Measurements from ENCODE around the gene MYH6. TPM values are rescaled to one million over a fixed set of nuclear protein-coding genes. Genes with fewer than 3 reads are reported as not detected.

MYH6 gene
- total and polyA plus RNA-seq, 3 donors from 2014 or later: 0.12 to 0.44 (median 0.39) TPM

GRCh38 chr14:23361320-23361719 is 46.8 kb downstream of the MYH6 start:
- Histone ChIP-seq H3K9me3 (no peaks in the 10 kb centered on the region), H3K4me1 (peaks cover 9% of the 10 kb centered on the region), H3K4me3 (no peak overlapping the region), H3K27ac (no peak overlapping the region), H3K27me3 (no peaks in the 10 kb centered on the region), H3K36me3 (ENCODE audit: low read depth, missing control alignments) (no peaks in the 10 kb centered on the region)
- no peak for DNase-seq
- TF ChIP-seq, protein P1, sequence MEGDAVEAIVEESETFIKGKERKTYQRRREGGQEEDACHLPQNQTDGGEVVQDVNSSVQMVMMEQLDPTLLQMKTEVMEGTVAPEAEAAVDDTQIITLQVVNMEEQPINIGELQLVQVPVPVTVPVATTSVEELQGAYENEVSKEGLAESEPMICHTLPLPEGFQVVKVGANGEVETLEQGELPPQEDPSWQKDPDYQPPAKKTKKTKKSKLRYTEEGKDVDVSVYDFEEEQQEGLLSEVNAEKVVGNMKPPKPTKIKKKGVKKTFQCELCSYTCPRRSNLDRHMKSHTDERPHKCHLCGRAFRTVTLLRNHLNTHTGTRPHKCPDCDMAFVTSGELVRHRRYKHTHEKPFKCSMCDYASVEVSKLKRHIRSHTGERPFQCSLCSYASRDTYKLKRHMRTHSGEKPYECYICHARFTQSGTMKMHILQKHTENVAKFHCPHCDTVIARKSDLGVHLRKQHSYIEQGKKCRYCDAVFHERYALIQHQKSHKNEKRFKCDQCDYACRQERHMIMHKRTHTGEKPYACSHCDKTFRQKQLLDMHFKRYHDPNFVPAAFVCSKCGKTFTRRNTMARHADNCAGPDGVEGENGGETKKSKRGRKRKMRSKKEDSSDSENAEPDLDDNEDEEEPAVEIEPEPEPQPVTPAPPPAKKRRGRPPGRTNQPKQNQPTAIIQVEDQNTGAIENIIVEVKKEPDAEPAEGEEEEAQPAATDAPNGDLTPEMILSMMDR (IDR thresholded peaks at IDR 0.05): no peak
- TF ChIP-seq POLR2A (IDR thresholded peaks at IDR 0.05): no peak
- intact Hi-C loops (cut with DNase I; ENCODE audit: low total_unique reads): no loop called here

DNA sequence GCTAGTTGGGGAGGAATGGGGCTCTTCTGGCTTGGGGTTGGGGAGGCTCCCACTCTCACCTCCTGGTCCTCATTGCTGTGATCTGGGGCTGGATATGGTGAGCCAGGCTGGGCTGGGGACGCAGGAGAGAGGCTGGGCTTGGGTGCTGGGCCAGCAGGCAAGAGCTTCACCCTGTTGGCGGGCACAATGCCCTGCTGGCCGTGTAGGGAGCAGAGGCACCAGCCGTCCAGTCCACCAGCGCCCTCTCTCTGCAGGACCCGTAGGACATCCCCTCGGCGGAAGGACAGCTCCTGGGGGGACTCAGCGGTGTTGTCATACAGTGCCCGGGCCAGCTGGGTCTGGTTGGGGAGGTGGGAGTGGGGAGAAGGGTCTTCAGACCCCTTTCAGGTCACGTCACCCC is 47.6 kb downstream of the MYH6 start:
- Histone ChIP-seq H3K27ac (no peak overlapping the region), H3K27me3 (no peaks in the 10 kb centered on the region), H3K36me3 (ENCODE audit: low read depth, missing control alignments) (no peaks in the 10 kb centered on the region), H3K4me1 (peaks cover 7% of the 10 kb centered on the region), H3K9me3 (no peaks in the 10 kb centered on the region), H3K4me3 (no peak overlapping the region)
- no peak for TF ChIP-seq POLR2A (IDR thresholded peaks at IDR 0.05)
- TF ChIP-seq, protein P1 (IDR thresholded peaks at IDR 0.05): no peak
- no peak for DNase-seq
- intact Hi-C loops (cut with DNase I; ENCODE audit: low total_unique reads): no loop called here
- WGBS, 2 donors: 80 to 82% methylated on average over 8 to 11 of the region's 11 CpGs

GRCh38 chr14:23359722-23360447 is 48.2 kb downstream of the MYH6 start:
- TF ChIP-seq, protein P1 (IDR thresholded peaks at IDR 0.05): no peak
- no peak for TF ChIP-seq POLR2A (IDR thresholded peaks at IDR 0.05)
- WGBS, 2 donors: 86% methylated on average over 20 to 22 of the region's 22 CpGs
- Histone ChIP-seq H3K27ac (no peak overlapping the region), H3K4me1 (peaks cover 7% of the 10 kb centered on the region), H3K4me3 (no peak overlapping the region), H3K27me3 (no peaks in the 10 kb centered on the region), H3K9me3 (no peaks in the 10 kb centered on the region), H3K36me3 (ENCODE audit: low read depth, missing control alignments) (no peaks in the 10 kb centered on the region)
- no peak for DNase-seq
- intact Hi-C loops (cut with DNase I; ENCODE audit: low total_unique reads): no loop called here

DNA sequence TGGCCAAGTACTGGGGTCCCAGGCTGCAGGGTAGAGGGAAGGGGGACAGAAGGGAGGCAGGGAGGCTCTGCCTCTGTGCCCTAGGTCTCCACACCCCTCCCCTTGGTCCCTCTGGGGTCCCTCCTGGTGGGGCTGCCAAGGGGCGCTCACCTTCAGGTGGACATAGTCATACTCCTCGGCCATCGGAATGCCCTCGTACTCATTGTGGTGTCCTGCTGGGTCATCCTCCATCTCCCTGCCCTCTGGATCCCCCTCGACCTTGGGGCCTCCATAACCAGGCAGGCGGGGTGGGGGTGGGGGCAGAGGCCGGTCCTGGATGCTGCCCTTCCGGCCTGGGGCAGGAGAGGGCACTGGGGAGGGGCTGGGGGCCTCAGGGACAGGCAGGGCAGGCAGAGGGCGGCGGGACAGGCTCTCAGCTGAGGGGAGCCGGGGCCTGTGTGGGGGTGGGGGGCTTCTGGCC is 48.9 kb downstream of the MYH6 start:
- 78% methylated on average over 11 of the region's 11 CpGs; no CpG with 5 or more reads in 1 of the 2 donors for WGBS, 2 donors
- Histone ChIP-seq H3K36me3 (ENCODE audit: low read depth, missing control alignments) (no peaks in the 10 kb centered on the region), H3K9me3 (no peaks in the 10 kb centered on the region), H3K27me3 (no peaks in the 10 kb centered on the region), H3K4me1 (peaks cover 6% of the 10 kb centered on the region), H3K4me3 (no peak overlapping the region), H3K27ac (no peak overlapping the region)
- no peak for DNase-seq
- intact Hi-C loops (cut with DNase I; ENCODE audit: low total_unique reads): no loop called here
- TF ChIP-seq, protein P1 (IDR thresholded peaks at IDR 0.05): no peak
- TF ChIP-seq POLR2A (IDR thresholded peaks at IDR 0.05): no peak
